GM19372 (cell line): ENCODE data around the gene DNAAF1.
A peak's percentile ranks its signal among the peaks of the same experiment; 100 is the strongest.

Experiments used
- ATAC-seq: cut with Tn5 transposase; IDR thresholded peaks from one replicate; pipeline ENCODE4 v1.9.1; 2021; ENCODE audit warnings: mild to moderate bottlenecking, low read depth, moderate library complexity; ENCODE audit not compliant: unreplicated experiment

The DNAAF1 gene

DNA sequence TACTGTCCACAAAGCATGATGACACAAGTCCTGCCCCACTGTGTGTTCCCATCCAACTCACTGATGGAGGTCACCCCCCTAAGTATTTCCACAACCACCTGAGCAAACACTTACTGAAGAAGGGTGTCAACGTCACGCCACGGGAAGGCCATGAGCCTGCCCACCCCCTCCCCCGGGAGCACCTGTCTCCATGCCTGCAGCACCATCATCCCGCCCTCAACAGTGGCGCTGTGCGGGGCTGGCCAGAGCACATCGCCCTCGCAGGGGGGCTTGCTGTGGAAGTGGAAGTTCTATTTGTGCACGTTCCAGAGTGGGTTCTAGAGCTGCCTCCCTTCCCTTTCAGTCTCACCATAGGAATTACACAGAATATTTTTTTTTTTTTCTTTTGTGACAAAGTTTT, 24.1 kb upstream of the DNAAF1 start:
- no peak for ATAC-seq

DNA sequence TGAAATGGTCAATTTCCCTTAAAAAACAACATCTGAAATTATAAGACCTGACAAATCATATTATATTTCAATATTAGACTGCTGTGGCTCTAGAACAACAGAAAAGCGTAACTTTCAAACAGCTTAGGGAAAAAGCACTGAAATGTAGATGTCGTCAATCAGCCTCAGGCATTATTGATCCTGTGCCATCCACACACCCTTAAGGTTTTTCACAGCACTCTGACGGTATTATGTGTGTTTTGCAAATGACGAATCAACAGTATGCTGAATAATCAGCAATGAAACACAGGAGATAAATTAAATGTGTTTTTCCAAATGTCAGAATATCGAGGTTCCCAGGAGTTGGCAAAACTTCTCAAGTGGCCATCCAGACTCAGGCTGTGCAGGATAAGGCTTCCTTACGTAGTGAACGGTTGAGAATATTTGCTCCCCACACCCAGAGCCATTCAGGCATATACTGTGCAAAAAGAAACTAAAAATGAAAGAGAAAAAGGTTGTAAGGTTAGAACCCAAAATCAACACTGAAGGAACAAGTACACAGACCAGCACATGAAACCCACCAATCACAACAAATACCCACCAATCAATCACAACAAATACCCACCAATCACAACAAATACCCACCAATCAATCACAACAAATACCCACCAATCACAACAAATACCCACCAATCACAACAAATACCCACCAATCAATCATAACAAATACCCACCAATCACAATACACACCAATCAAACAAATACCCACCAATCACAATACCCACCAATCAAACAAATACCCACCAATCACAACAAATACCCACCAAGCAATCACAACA, 20.6 kb upstream of the DNAAF1 start:
- ATAC-seq: no peak

DNA sequence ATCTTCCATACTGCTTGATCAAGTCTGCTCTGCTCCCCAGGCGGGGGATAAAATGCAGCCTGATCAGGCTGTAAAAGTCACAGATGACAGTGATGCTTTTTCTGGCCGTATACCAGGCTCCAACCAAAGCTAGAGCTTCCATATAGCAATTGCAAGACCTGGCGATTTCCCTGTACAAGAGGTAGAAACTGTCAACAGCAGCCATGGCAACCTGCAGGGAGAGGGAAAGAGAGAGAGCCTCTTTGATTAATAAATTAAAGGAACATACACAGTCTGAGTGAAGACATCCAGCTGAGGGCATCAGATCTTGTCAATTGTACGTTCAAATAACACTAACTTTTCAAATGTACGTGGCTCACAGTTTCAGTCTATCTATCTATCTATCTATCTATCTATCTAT, 14.0 kb upstream of the DNAAF1 start:
- no peak for ATAC-seq

DNA sequence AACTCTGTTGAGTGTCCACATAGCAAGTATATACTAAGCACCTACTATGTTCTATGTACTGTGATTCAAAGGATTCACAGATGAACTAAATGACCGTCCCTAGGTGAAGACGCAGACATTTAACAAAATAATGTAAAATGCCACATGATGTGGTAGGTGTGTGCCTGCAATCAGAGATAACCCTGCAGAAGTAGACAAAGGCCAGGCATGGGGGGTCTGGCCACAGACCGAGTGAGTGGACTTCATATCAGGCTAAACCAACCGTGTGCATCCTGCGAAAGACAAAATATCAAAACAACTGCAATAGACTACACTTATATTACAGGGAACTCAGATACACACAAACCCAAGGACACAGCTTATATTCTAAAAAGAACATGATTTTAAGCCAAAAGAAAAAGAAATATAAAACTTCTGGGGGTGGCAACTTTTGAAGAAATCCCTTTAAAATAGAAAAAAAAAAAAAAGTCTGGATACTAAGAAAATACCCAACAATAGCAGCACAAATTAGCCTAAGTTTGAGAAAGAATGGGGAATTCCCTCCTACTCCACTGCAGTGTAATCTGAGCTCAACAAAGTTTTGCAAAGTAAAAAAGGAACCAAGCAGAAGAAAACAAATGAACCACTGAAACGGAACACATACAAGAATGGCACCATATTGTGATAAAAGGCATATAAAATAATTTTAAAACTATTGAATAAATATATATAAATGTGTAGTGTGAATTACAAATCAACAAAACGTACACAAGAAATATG, 12.4 kb upstream of the DNAAF1 start:
- no peak for ATAC-seq

DNA sequence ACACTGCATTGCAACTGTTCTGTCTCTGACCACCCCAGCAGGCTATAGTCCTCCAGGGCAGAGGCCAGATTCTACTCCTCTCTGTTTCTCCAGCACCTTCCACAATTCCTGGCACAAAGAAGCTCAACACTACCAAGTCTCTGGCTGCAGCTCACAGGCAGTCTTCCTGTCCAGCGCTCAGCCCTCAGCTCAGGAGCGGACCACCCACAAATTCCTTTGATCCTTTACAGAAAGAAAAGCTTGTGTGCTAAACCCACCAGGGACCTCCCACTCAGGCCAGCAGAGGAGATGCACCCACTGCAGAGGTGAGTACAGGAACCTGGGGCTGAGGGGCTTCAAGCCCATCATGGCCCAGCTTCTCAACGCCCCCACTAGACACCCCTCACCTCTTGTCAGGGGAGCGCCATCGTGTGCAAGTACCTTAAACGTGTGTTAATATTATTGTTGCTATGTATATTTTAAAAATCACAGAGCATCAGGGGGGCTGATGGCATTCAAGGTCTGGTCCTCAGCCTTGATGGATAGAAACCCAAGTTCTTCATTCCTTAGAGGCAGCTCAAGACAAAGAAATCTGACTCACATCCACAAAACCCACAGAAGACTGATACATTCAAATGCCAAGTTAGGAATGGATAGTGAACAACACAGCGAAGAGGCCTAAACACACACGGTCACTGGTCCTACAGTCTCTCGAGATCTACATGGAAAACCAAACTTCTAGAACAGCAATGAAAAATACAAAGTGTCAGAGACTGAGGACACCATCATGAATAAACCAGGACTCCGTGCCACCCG, 8.6 kb upstream of the DNAAF1 start:
- no peak for ATAC-seq

DNA sequence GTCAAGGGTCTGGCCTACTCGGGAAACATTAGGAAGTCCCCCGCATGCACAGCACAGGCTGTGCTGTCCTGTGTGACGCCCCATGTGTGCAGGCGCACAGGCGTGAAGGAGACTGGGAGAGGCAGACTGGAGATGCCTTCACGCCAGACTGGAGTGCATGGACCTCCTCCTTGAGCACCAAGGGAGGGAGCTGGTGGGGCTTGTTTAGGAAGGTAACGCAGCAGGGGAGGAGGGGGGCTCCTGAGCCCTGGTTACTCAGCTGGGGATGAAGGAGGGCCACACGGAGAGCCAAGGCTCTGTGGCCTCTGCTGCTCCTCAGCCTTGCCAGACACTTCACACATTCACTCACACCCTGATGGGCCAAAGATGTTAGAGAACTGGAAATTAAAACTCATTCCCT, 7.8 kb upstream of the DNAAF1 start:
- no peak for ATAC-seq

DNA sequence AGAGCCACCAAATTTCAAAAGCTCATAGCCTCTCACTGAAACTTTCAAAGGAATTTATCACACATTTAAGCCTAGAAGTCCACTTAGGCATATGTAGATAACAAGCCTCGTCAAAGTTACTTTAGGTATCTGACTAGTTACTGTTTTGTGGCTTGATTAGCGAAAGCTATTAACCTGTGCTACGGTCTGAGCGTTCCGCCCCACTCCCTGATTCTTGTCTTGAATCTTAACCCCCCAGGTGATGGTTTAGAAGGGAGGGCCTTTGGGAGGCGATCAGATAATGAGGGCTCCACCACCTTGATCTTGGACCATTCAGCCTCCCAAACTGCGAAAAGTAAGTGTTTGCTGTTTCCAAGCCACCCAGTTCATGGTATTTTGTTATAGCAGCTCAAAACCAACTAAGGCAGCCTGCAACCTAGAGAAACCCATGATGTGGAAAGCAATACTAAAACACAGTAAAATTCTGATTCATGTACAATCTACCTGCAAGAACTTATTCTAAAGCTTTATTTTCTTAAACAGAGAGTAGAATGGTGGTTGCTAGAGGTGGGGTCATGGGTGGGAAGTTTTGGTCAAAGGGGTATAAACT, 7.2 kb upstream of the DNAAF1 start:
- no peak for ATAC-seq

DNA sequence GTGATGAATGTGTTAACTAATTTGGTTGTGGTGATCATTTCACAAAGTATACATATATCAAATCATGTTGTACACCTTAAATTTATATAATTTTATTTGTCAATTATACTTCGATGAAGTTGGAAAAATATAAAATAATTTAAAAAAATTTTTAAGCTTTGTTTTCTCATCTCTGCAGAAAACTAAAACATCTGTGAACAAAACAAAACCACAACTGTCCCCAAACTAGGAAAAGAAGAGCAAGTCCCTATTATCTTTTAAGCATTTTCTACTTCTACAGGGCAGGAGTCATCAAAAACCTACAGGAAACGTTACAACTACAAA, 6.6 kb upstream of the DNAAF1 start:
- ATAC-seq: no peak

DNA sequence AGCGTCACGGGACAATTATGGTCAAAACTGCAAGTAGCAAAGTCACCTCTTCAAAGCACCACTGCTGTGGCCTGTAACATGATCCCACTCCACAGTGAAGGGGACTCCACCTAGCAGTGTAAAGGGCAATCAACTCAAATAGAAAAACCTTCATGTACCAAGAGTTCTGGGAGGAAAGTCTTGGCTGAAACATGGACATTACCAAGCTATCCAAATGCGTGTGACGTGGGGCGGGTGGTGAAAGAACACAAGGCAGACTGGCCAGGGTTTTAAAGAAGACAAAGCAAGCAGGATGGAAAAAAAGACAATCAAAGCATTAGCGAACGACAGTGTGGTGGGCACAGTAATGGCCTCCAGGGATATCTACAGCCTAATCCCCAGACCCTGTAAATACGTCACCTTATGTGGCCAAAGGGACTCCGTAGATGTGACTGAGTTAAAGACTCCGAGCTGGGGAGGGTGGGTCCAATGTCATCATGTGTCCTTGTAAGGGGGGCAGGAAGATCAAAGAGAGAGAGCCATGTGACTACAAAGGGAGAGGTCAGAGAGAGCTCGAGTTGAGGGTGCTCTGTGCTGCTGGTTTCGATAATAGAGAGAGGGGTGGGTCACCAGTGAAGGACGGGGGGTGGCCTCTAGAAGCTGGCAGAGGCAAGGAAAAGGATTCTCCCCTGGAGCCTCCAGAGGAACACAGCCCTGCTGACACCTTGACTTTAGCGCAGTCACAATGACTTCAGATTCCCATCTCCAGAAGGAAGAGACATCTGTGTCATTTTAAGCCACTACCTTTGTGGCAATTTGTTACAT, 6.1 kb upstream of the DNAAF1 start:
- peak; percentile 96 for ATAC-seq

DNA sequence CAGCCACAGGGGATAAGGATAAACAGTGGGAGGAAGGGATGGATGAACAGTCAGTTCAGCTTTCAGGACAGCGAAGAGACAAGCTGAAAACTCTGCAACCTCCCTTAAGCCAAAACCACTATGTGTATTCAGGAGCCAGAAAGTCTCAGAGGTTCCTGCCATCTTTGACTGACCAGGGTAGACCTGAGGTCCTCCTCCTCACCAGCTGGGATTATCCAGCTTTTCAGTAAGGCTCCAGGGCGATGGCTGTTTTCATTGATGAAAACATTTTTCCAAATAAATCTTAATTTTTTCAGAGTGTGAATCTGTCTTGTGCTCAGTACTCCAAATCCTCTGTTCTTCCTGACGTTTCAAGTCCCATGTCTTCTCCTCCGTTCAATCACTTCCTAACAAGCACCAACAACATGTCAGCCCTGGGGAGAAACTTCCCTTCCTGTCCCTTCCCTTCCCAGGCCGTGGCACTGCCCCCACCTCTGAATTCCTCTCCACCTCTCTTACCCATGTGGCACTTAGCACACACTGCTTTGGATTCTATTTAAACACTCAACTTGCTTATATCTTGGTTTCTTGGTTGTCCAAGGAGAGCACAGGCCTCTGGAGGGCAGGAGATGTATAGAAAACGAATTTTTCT, 5.4 kb upstream of the DNAAF1 start:
- no peak for ATAC-seq

DNA sequence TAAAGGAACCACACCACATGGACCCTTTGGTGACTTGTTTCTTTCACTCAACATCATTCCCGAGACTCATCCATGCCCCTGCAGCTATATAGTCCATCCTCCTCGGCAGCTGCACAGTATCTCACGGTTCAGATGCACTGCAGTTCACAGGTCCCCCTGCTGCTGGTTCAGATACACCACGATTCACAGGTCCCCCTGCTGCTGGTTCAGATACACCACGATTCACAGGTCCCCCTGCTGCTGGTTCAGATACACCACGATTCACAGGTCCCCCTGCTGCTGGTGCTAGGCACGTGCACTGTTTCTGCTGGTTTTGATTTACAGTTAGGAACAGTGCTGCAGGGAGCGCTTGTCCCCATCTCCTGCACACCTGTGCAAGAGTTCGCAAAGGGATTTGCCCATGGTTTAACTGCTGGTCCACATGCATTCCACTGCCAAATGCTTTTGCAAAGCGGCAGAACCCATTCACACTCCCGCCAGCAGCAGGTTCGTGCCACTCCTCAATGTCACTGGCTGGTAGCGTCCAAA, 3.9 kb upstream of the DNAAF1 start:
- ATAC-seq: no peak

DNA sequence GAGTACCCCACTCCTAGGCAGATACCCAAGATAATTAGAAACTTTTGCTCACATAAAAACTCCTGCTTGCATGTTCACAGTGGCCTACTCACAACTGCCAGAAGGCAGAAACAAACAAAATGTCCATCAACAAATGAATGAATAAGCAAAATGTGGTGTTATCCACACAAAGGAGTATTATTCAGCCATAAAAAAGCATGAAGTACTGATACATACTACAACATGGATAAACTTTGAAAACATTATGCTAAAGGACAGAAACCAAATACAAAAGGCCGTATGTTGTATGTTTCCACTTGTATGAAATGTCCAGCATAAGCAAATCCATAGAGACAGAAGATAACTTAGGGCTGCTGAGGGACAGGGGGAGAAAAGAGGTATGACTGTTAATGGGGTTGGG, 2.0 kb upstream of the DNAAF1 start:
- no peak for ATAC-seq

DNA sequence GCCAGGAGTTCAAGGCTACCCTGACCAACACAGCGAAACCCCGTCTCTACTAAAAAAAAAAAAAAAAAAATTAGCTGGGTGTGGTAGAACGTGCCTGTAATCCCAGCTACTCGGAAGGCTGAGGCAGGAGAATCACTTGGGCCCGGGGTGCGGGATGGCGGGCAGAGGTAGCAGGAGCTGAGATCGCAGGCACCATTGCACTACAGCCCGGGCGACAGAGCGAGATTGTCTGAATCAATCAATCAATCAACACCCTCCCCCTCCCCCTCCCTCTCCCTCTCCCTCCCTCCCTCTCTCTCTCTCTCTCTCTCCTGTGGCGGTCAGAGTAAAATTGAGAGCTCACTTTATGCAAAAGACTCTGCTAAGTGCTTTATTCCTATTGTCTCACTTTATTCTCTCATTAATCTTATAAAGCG, 1.3 kb upstream of the DNAAF1 start:
- ATAC-seq: no peak

DNA sequence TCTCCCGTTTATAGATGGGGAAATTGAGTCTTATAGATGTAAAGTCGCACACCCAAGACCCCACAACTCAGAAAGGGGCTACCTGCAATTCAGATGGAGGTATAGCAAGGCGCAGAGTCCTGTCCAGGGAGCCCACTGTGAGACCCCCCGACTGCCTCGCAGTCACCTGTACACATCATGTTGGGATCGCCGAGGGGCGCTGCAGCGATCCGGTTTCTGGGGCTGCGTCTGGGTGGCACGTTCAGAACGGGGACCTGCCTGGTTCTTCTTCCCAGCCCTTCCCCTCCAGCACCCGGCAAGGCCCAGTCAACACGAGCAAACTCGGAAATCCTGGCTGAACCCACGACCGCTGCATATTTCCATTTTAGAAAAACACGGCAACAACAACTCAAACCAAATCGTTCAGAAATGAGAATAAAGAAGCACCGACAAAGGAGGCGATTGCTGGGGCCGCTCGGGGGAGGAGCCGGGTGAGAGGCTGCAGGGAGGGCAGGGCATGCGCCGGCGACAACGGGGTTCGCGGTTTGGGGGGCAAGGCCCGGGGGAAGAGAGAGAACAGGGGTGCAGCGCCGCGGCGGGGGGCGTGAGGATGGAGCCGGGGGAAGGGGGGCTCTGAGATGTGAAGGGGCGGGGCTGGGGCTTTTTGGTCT, 774 bp upstream of the DNAAF1 start:
- peak; percentile 7 for ATAC-seq

DNA sequence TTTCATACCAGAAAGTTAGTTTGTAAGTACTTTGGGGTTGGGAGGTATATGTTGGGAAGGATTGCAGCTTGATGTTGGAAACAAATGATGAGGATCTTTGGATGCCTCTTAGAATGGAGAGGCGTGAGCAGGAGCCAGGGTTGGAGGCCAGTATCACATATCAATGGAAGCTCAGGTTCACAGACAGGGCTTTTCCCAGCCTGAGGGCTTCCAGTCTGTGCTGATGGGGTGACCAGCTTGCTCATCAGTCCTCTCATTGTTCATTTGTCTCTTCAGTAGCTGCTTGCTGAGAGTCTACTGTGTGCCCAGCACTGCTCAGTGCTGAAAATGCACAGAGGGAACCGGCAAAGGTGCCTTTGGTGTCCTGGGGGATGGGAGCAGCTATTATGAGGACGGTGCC, 5.8 kb downstream of the DNAAF1 start:
- no peak for ATAC-seq

DNA sequence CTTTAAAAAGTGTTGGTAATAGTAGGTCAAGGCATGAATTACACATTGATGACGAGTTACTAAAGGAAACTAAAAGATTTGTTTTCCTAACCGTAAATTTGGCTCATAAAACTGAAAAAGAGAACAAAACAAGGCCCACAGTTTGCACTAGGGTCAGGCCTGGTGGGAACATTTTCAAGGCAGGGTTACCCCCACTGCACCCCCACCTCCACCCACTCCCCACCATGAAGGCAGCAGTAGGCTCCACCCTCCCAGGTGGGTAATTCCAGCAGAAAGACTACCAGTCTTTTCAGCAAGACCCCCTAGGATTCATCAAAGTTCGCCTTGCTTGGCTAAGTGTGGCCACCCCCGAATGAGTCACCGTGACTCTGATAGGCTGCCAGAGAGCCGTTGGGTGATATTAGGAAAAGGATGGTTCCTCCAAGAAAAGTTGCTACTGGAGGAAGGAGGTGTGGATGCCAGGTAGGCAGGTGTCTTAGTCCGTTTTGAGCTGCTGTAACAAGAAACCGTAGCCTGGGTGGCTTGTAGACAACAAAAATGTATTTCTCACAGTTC, 8.6 kb downstream of the DNAAF1 start:
- no peak for ATAC-seq

DNA sequence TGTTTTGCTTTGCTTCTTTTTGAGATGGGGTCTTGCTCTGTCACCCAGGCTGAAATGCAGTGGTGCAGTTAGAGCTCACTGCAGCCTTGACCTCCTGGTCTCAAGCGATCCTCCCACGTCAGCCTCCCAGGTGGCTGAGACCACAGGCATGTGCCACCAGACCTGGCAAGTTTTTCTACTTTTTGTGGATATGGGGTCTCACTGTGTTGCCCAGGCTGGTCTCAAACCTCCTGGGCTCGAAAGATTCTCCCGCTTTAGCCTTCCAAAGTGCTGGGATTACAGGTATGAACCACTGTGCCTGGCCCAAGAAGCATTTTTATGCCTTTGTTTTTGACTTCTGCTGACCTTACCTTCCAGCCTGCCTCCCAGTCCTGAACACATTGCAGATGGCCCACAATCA, 10.1 kb downstream of the DNAAF1 start:
- ATAC-seq: no peak

DNA sequence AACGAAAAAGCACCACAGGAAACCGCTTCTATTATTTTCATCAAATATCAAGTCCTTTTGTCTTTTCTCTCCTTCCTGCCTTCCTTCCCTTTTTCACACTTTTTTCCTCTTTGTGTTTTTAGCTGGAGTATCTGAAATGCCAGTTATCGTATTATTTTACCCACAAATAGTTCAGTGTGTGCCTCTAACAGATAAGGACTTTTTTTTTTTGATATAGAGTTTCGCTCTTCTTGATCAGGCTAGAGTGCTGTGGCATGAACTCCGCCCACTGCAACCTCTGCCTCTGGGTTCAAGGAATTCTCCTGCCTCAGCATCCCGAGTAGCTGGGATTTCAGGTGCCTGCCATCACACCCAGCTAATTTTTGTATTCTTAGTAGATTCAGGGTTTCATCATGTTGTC, 10.7 kb downstream of the DNAAF1 start:
- no peak for ATAC-seq

DNA sequence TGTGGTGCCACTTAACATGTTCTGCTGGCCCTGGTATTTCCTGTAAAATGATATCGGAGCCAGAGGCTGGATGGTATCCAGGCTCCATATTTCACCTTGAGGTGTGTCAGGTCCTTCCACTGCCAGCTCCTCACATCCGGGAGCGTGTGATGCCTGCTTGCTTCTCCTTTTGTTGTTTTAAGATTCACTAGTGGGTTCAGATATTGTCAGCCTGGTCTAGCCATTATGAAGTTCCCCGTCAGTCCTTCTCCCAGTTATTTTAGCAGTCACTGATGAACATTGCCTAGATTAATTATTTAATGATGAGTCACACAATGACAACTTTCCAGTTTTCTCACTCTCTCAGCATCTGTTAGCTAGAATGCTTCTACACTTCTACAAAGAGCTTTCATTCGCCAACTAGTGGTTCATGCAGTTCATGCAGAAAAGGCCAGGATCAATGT, 11.3 kb downstream of the DNAAF1 start:
- no peak for ATAC-seq
